ENCODE measurements around the gene UGT1A4. TPM values are rescaled to one million over a fixed set of nuclear protein-coding genes. Genes with fewer than 3 reads are reported as not detected.

The UGT1A4 gene
- total RNA-seq, 6 experiments from 2014 or later = not detected

- Mint-ChIP-seq H3K4me3 (no peak overlapping the region), H3K27me3 (ENCODE audit: insufficient read depth) (peaks cover 5% of the 10 kb centered on the region), H3K4me1 (ENCODE audit: low read depth) (no peaks in the 10 kb centered on the region), H3K27ac (no peak overlapping the region), H3K9me3 (no peaks in the 10 kb centered on the region), H3K36me3 (ENCODE audit: low read depth) (no peaks in the 10 kb centered on the region)
- no peak for TF ChIP-seq CTCF (IDR thresholded peaks at IDR 0.05)
- DNase-seq = no peak
These were observed 91.8 kb downstream of the UGT1A4 start for GRCh38 chr2:233810385-233810784.

GRCh38 chr2:233811087-233811486, 92.6 kb downstream of the UGT1A4 start:
- no peak for TF ChIP-seq CTCF (IDR thresholded peaks at IDR 0.05)
- Mint-ChIP-seq H3K27ac (no peak overlapping the region), H3K27me3 (ENCODE audit: insufficient read depth) (peaks cover 5% of the 10 kb centered on the region), H3K9me3 (no peaks in the 10 kb centered on the region), H3K4me1 (ENCODE audit: low read depth) (no peaks in the 10 kb centered on the region), H3K36me3 (ENCODE audit: low read depth) (no peaks in the 10 kb centered on the region), H3K4me3 (no peak overlapping the region)
- no peak for DNase-seq

DNA sequence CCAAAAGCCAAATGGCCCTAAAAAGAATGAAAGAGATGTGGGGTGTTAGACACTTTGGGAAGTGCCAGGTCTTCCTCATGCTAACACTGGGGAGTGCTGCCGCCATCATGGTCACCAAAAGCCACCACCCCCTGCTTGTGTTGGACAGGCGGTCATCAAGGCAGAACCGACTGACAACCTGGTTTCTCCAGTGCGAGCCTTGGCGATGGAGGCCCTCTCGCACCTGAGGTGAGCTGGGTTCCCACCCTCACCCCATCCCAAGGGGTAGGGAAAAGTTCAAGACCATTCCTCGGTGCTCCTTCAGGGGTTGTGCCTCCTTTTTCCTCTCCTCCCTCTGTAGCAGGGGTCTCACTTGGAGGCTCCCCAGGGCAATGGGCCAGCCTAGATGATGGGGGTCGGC, 93.2 kb downstream of the UGT1A4 start:
- no peaks in the 10 kb centered on the region for H3K36me3 Mint-ChIP-seq (ENCODE audit: low read depth)

DNA sequence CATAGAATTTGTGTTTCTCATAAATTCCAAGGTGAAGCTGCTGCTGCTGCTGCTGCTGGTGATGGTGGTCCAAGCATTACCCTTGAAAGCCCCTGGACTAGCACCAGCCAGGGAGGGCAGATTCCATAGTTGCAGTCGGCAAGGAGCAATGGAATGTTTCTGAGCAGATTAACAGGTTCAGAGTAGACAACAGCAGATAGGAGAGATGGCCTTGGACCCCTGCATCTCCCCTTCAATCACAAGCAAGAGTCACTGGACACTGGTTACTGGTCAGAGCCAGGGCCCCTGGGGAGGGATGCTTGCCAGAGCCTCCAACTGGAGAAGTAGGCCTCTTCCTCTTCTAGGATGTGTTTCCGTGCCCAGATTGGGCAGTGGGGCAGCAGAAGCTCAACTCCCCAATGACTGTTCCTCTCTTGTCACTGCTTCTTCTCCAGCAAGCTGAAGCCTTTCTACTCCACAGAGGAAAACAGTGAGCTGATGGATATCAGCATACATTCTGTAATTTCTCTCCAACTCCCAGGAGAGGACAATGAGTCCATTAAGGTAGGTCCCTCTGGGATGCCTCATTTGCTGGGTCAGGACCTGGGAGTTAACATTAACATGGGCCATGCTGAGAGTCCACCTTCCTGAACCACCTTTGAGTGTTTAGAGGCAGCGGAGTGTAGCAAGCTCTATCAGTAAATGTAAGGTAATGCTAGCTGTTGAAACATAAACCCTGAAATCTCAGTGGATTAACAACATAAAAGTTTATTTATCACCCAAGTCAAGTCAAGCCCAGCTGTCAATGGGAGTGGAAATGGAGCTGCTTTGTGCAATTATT, 94.9 kb downstream of the UGT1A4 start:
- no peaks in the 10 kb centered on the region for H3K4me1 Mint-ChIP-seq (ENCODE audit: low read depth)
- no peaks in the 10 kb centered on the region for H3K36me3 Mint-ChIP-seq (ENCODE audit: low read depth)
- no peak for TF ChIP-seq CTCF (IDR thresholded peaks at IDR 0.05)
- no peak overlapping the region for H3K4me3 Mint-ChIP-seq
- peaks cover 6% of the 10 kb centered on the region for H3K27me3 Mint-ChIP-seq (ENCODE audit: insufficient read depth)
- H3K9me3 Mint-ChIP-seq = no peaks in the 10 kb centered on the region
- no peak for DNase-seq
- H3K27ac Mint-ChIP-seq = no peak overlapping the region

More for the DNA sequence above, 93.2 kb downstream of the UGT1A4 start:
- Mint-ChIP-seq H3K4me3 (no peak overlapping the region), H3K27me3 (ENCODE audit: insufficient read depth) (peaks cover 5% of the 10 kb centered on the region), H3K27ac (no peak overlapping the region), H3K4me1 (ENCODE audit: low read depth) (no peaks in the 10 kb centered on the region), H3K9me3 (no peaks in the 10 kb centered on the region)
- TF ChIP-seq CTCF (IDR thresholded peaks at IDR 0.05) = no peak
- DNase-seq = no peak

DNA sequence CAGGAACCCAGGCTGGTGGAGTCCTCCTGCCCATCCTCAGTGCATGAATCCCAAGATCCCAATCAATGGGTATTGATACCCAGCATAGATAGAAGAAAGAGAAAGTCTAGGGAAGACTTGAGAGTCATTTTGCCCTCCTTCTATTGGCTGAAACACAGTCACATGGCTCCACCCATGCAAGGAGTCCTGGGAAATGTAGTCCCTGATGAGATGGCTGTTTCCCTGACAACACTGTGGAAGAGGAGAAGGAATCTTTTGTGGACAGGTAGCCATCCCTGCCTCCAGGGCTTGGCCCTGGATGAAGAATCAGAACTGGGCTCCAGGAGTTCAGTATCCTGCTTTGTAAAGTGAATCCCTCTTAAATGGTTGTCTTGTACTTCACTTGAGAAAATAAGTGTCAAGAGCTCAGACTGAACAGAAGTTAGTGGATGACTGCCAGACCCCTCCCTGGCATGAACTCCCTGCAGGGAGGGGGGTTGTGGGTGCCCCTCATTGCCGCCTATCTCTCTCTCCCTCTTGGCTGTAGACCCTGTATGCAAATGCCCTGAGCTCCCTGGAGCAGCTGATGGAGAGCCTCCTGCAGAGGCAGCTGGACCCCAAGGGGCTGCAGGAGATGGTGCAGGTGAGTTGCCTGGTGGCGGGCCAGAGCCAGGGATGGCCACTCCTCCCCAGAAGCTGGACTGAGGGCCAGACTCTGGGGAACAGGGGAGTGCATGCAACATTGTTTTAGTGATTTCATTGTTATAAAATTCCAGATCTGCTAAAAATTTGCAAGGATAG, 95.7 kb downstream of the UGT1A4 start:
- H3K4me3 Mint-ChIP-seq = no peak overlapping the region
- TF ChIP-seq CTCF (IDR thresholded peaks at IDR 0.05) = no peak

More for the DNA sequence above, 95.7 kb downstream of the UGT1A4 start:
- no peak for DNase-seq
- Mint-ChIP-seq H3K36me3 (ENCODE audit: low read depth) (no peaks in the 10 kb centered on the region), H3K4me1 (ENCODE audit: low read depth) (no peaks in the 10 kb centered on the region), H3K27me3 (ENCODE audit: insufficient read depth) (peaks cover 6% of the 10 kb centered on the region), H3K9me3 (no peaks in the 10 kb centered on the region), H3K27ac (no peak overlapping the region)
